B cell (primary cell): ENCODE data around the gene KAZN. TPM values are rescaled to one million over a fixed set of nuclear protein-coding genes. Genes with fewer than 3 reads are reported as not detected.

Experiments used
- ATAC-seq: fragments of 200-7000 bp; cut with Tn5 transposase; one replicate; pipeline ENCODE4 v1.10.0; 2021; ENCODE audit warnings: low read depth, mild to moderate bottlenecking, moderate number of reproducible peaks, moderate library complexity
- CTCF ChIA-PET: fragments of 350-600 bp; sonication (Branson Sonifier 250); formaldehyde crosslinking; loops from one replicate; lab custom pipeline; 2021; ENCODE audit warnings: antibody characterized with exemption, inconsistent platforms; lab: Charles Lee
- POLR2A ChIA-PET: fragments of 350-600 bp; sonication (Branson Sonifier 250); formaldehyde crosslinking; loops from one replicate; lab custom pipeline; 2021; ENCODE audit warnings: antibody characterized with exemption; lab: Charles Lee
- DNase-seq: peaks from one replicate; pipeline ENCODE4 v3.0.0; 2013
- H2AFZ ChIP-seq: 2 replicates; pipeline ENCODE4 v1.6.1; 2012; ENCODE audit warnings: mild to moderate bottlenecking, low read depth, low read length; ENCODE audit not compliant: insufficient read depth, poor library complexity, severe bottlenecking
- H3K27ac ChIP-seq, 2 donors: 1 replicate in 1 of 2; 2 replicates in 1 of 2; pipeline ENCODE4 v1.5.1; 2012 to 2013; ENCODE audit warnings: low read length in 2 of 2, mild to moderate bottlenecking in 2 of 2, moderate library complexity in 1 of 2
- H3K27me3 ChIP-seq, 4 experiments: fragments of 200-600 bp in 1 of 4; sonication (generic) in 1 of 4; replicated peaks in 1 of 4; 1 replicate in 2 of 4; 2 replicates in 2 of 4; pipeline versions ENCODE4 v1.6.1 to v1.7.0; 2013 to 2016; ENCODE audit warnings: low read length in 3 of 4, mild to moderate bottlenecking in 2 of 4, mixed read lengths in 1 of 4, moderate library complexity in 1 of 4; ENCODE audit not compliant: insufficient read depth in 4 of 4, control insufficient read depth in 3 of 4; ENCODE audit errors: control extremely low read depth in 1 of 4
- H3K36me3 ChIP-seq, 2 experiments: replicated peaks in 1 of 2; 1 replicate in 1 of 2; 2 replicates in 1 of 2; pipeline versions ENCODE4 v1.6.1 to v1.7.1; 2013; ENCODE audit warnings: low read length in 1 of 2; ENCODE audit not compliant: insufficient read depth in 2 of 2, control insufficient read depth in 1 of 2; ENCODE audit errors: control extremely low read depth in 1 of 2, extremely low read depth in 1 of 2
- H3K4me1 ChIP-seq, 2 donors: fragments of 200-600 bp in 1 of 2; sonication (generic) in 1 of 2; 1 replicate in 1 of 2; 2 replicates in 1 of 2; pipeline versions ENCODE4 v1.5.1 to v1.6.1; 2013 to 2017; ENCODE audit warnings: low read length in 2 of 2; ENCODE audit not compliant: control insufficient read depth in 2 of 2, insufficient read depth in 2 of 2
- H3K4me2 ChIP-seq: replicated peaks from 2 replicates; pipeline ENCODE3; 2012; ENCODE audit warnings: mild to moderate bottlenecking, low read depth, low read length; ENCODE audit not compliant: poor library complexity, severe bottlenecking
- H3K4me3 ChIP-seq, 5 experiments: fragments of 200-600 bp in 1 of 5; sonication (generic) in 1 of 5; 1 replicate in 3 of 5; 2 replicates in 2 of 5; pipeline versions ENCODE4 v1.5.1 to v1.7.0; 2011 to 2016; ENCODE audit warnings: low read length in 4 of 5, mild to moderate bottlenecking in 4 of 5, low read depth in 2 of 5, control low read depth in 1 of 5, moderate library complexity in 1 of 5; ENCODE audit not compliant: insufficient read depth in 1 of 5; ENCODE audit errors: control extremely low read depth in 1 of 5, extremely low read depth in 1 of 5
- H3K79me2 ChIP-seq: fragments of 200-600 bp; sonication (generic); one replicate; pipeline ENCODE4 v1.6.0; 2016; ENCODE audit warnings: low read length; ENCODE audit not compliant: control insufficient read depth, insufficient read depth
- H3K9ac ChIP-seq: fragments of 200-600 bp; sonication (generic); 2 replicates; pipeline ENCODE4 v1.6.1; 2017; ENCODE audit warnings: mild to moderate bottlenecking, low read length, moderate library complexity
- H3K9me3 ChIP-seq, 3 donors: one replicate each; pipeline versions ENCODE4 v1.6.1 to v1.7.1; 2013; ENCODE audit warnings: low read length in 2 of 3; ENCODE audit not compliant: control insufficient read depth in 2 of 3, insufficient read depth in 1 of 3; ENCODE audit errors: control extremely low read depth in 1 of 3
- H4K20me1 ChIP-seq: 2 replicates; pipeline ENCODE4 v1.6.0; 2012; ENCODE audit warnings: mild to moderate bottlenecking, low read length; ENCODE audit not compliant: insufficient read depth, control insufficient read depth, poor library complexity, severe bottlenecking
- H3K27ac Mint-ChIP-seq: one replicate; pipeline ENCODE4 v1.8.0; 2021; ENCODE audit warnings: mixed read lengths
- H3K27me3 Mint-ChIP-seq: one replicate; pipeline ENCODE4 v1.8.0; 2021; ENCODE audit warnings: mixed read lengths
- H3K4me1 Mint-ChIP-seq: one replicate; pipeline ENCODE4 v1.8.0; 2021; ENCODE audit warnings: mixed read lengths
- H3K4me3 Mint-ChIP-seq: one replicate; pipeline ENCODE4 v1.8.0; 2021; ENCODE audit warnings: mixed read lengths
- H3K9me3 Mint-ChIP-seq: one replicate; pipeline ENCODE4 v1.8.0; 2022; ENCODE audit warnings: mixed read lengths; ENCODE audit not compliant: insufficient read depth
- EZH2 ChIP-seq: IDR thresholded peaks from 2 replicates; pipeline ENCODE4 v1.6.1; 2012; ENCODE audit warnings: borderline replicate concordance, low read depth, mild to moderate bottlenecking, moderate library complexity, low read length; ENCODE audit not compliant: insufficient read depth, poor library complexity, severe bottlenecking
- WGBS: methylation state at CpG from one replicate; pipeline ENCODE4 v1.1.5; 2013; ENCODE audit warnings: missing lambda C conversion rate; ENCODE audit not compliant: insufficient coverage; 5-methylcytosine and 5-hydroxymethylcytosine counted together
- intact Hi-C: fragments of 100-400 bp; cut with micrococcal nuclease; formaldehyde crosslinking; loops from one replicate; pipeline ENCODE4 v1.10.0; 2022
- polyA plus RNA-seq: library from polyadenylated mRNA; depleted of rRNA; stranded (reverse); fragments of >200 nt; gene quantifications from 2 replicates; pipeline ENCODE4 v1.2.3, GENCODE V29; 2012
- total RNA-seq, 2 donors: library from RNA; stranded (reverse); fragments of 120-200 nt in 1 of 2; gene quantifications; 1 replicate in 1 of 2; 2 replicates in 1 of 2; pipeline versions ENCODE4 v1.2.3 to v1.2.4, GENCODE V29; 2013 to 2022
- TF ChIP-seq, protein P1 (sequence below): fragments of 200-600 bp; IDR thresholded peaks from one replicate; pipeline ENCODE4 v1.8.0; 2022; ENCODE audit warnings: antibody characterized with exemption, mild to moderate bottlenecking

Gene KAZN
- total and polyA plus RNA-seq, 2 donors (not counting 1 experiment from before 2014, with no cell fraction given), result 0.13 to 0.39 TPM

DNA sequence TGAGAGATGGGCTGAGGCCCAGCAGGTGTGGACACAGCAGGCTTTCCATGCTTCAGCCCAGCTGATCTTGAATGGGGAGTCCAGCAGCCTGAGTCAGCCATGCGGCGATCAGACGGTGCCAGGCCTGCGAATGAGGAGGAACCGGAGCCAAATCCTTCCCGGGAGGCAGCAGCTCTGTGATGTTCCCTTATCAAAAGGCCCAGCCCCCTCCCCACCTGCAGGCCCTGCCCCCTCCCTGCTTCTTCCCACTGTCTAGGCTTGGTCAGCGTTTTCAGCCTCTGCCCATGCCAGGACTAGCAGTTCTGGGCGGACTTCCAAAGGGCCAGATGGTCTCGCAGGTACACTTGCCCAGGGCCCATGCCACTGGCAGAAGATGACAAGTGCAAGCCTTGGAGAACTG lies 253.8 kb downstream of the KAZN start:
- H3K27me3 Mint-ChIP-seq, result peaks cover 8% of the 10 kb centered on the region
- no peak for TF ChIP-seq EZH2
- TF ChIP-seq, protein P1, sequence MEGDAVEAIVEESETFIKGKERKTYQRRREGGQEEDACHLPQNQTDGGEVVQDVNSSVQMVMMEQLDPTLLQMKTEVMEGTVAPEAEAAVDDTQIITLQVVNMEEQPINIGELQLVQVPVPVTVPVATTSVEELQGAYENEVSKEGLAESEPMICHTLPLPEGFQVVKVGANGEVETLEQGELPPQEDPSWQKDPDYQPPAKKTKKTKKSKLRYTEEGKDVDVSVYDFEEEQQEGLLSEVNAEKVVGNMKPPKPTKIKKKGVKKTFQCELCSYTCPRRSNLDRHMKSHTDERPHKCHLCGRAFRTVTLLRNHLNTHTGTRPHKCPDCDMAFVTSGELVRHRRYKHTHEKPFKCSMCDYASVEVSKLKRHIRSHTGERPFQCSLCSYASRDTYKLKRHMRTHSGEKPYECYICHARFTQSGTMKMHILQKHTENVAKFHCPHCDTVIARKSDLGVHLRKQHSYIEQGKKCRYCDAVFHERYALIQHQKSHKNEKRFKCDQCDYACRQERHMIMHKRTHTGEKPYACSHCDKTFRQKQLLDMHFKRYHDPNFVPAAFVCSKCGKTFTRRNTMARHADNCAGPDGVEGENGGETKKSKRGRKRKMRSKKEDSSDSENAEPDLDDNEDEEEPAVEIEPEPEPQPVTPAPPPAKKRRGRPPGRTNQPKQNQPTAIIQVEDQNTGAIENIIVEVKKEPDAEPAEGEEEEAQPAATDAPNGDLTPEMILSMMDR, result no peak
- Histone ChIP-seq H4K20me1 (no peaks in the 10 kb centered on the region), H3K27ac (no peak overlapping the region), H3K4me2 (no peak overlapping the region), H3K4me3 (no peak overlapping the region), H3K9me3 (peaks cover 0 to 6% (median 0%) of the 10 kb centered on the region in 3 donors), H3K9ac (no peak overlapping the region), H3K4me1 (no peaks in the 10 kb centered on the region), H3K27me3 (peaks cover 0 to 3% (median 0%) of the 10 kb centered on the region in 4 experiments), H3K79me2 (no peaks in the 10 kb centered on the region), H3K36me3 (no peaks in the 10 kb centered on the region), H2AFZ (no peak overlapping the region)
- ChIA-PET CTCF (no interaction called here), POLR2A (no interaction called here)
- WGBS, result 95% methylated on average over 9 of the region's 9 CpGs
- H3K27ac Mint-ChIP-seq, result no peak overlapping the region
- no peaks in the 10 kb centered on the region for H3K9me3 Mint-ChIP-seq
- intact Hi-C loops, result no loop called here
- H3K4me1 Mint-ChIP-seq, result no peaks in the 10 kb centered on the region
- ATAC-seq (no peak), DNase-seq (no peak)
- no peak overlapping the region for H3K4me3 Mint-ChIP-seq

DNA sequence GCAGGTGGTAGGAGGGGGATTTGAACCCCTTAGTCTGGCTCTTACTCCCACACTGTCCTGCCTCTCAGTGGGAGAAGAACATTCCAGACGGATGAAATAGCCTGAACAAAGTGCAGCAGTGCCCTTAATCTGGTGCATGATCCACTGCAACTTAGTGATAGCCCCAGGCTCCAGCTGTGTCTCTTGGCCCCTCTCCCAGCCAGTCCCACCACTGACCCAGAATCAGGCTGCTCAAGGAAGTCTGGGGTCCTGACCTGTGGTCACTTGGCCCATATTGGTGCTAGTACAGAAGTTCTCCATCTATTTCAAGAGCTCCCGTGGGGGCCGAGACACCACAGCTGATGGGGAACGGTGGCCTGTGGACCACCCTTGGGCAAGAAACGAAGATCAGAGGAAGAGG lies 255.0 kb downstream of the KAZN start:
- no peaks in the 10 kb centered on the region for H4K20me1 ChIP-seq
- TF ChIP-seq, protein P1, result no peak
- TF ChIP-seq EZH2, result no peak
- Mint-ChIP-seq H3K27ac (no peak overlapping the region), H3K4me1 (no peaks in the 10 kb centered on the region), H3K9me3 (no peaks in the 10 kb centered on the region), H3K4me3 (no peak overlapping the region), H3K27me3 (peaks cover 8% of the 10 kb centered on the region)
- H2AFZ ChIP-seq, result no peak overlapping the region
- intact Hi-C loops, result no loop called here
- H3K4me3 ChIP-seq, result no peak overlapping the region
- H3K79me2 ChIP-seq, result no peaks in the 10 kb centered on the region
- DNase-seq (no peak), ATAC-seq (no peak)
- peaks cover 0 to 6% (median 0%) of the 10 kb centered on the region in 3 donors for H3K9me3 ChIP-seq
- CTCF ChIA-PET, result no interaction called here
- no peaks in the 10 kb centered on the region for H3K4me1 ChIP-seq
- H3K27ac ChIP-seq, result no peak overlapping the region
- H3K36me3 ChIP-seq, result no peaks in the 10 kb centered on the region
- H3K4me2 ChIP-seq, result no peak overlapping the region
- WGBS, result 85% methylated on average over 5 of the region's 5 CpGs
- POLR2A ChIA-PET, result no interaction called here
- H3K9ac ChIP-seq, result no peak overlapping the region
- H3K27me3 ChIP-seq, result peaks cover 0 to 3% (median 0%) of the 10 kb centered on the region in 4 experiments
